ENCODE data around the gene BEST4.

The BEST4 gene

GRCh38 chr1:44830900-44831304 lies 42.9 kb upstream of the BEST4 start:
- peak; percentile 19; the same call in 1 of the 2 replicates for TF ChIP-seq CTCF (IDR thresholded peaks at IDR 0.05; ENCODE audit: low read depth, low read length)
- no peaks in the 10 kb centered on the region for H3K36me3 ChIP-seq
- H3K4me3 ChIP-seq (ENCODE audit: low read depth, low read length), result no peak overlapping the region
- no peaks in the 10 kb centered on the region for H3K9me3 ChIP-seq (ENCODE audit: severe bottlenecking)
- no peaks in the 10 kb centered on the region for H3K27me3 ChIP-seq (ENCODE audit: insufficient read depth, low read depth, severe bottlenecking)
- H3K27ac ChIP-seq, result no peak overlapping the region
- DNase-seq, result no peak

DNA sequence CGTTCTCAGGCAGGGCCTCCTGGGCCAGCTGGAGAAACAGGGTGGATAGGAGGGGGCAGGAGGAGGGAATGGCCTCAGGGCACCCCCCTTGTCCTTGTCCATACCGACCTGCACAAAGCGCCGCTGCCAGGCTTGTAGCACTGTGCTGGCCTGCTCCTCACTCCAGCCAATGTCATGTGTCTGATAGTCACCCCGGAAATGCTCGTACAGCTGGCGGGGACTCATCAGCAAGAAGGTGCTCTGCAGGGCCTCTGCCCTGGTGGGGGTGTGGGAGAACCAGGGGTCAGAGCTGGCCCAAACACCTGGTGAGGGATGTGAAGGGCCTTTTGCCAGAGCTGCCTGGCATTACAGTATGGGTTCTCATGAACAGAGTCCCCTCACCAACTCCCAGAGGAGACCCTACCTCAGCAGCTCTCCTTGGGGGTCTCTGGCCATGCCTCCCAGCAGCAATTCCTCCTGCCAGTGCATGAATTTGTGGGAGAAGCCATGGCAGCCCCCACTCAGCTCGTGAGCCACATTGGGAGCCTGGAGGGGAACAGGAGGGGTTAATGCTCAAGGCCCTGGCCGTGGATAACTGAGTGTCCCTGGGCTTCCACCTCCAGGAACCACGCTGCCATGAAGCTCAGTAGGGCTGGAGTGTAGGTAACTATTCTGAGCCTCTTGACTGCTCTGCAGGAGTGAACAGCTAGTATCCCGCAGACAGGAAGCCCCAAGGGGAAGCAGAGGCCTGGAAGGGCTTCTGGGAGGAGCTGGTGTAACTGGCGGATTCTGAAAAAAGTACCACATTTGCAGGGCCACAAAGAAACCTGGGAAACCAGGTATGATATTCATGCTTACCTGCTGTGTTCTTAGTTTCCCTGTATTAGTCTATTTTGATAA lies 41.8 kb upstream of the BEST4 start:
- no peak overlapping the region for H3K27ac ChIP-seq
- no peak overlapping the region for H3K4me3 ChIP-seq (ENCODE audit: low read depth, low read length)
- H3K27me3 ChIP-seq (ENCODE audit: insufficient read depth, low read depth, severe bottlenecking), result no peaks in the 10 kb centered on the region
- no peaks in the 10 kb centered on the region for H3K9me3 ChIP-seq (ENCODE audit: severe bottlenecking)
- no peak for TF ChIP-seq CTCF (IDR thresholded peaks at IDR 0.05; ENCODE audit: low read depth, low read length)
- DNase-seq, result no peak
- H3K36me3 ChIP-seq, result no peaks in the 10 kb centered on the region

- H3K4me3 ChIP-seq (ENCODE audit: low read depth, low read length), result no peak overlapping the region
- DNase-seq, result no peak
- H3K9me3 ChIP-seq (ENCODE audit: severe bottlenecking), result no peaks in the 10 kb centered on the region
- TF ChIP-seq CTCF (IDR thresholded peaks at IDR 0.05; ENCODE audit: low read depth, low read length), result no peak
- H3K27ac ChIP-seq, result no peak overlapping the region
- no peaks in the 10 kb centered on the region for H3K36me3 ChIP-seq
- H3K27me3 ChIP-seq (ENCODE audit: insufficient read depth, low read depth, severe bottlenecking), result no peaks in the 10 kb centered on the region
Observed at GRCh38 chr1:44828841-44829440, 41.0 kb upstream of the BEST4 start.

GRCh38 chr1:44828003-44828651 lies 40.2 kb upstream of the BEST4 start:
- Histone ChIP-seq H3K36me3 (no peaks in the 10 kb centered on the region), H3K9me3 (ENCODE audit: severe bottlenecking) (no peaks in the 10 kb centered on the region)

More at GRCh38 chr1:44828003-44828651, 40.2 kb upstream of the BEST4 start:
- DNase-seq, result no peak
- Histone ChIP-seq H3K27ac (no peak overlapping the region), H3K27me3 (ENCODE audit: insufficient read depth, low read depth, severe bottlenecking) (no peaks in the 10 kb centered on the region), H3K4me3 (ENCODE audit: low read depth, low read length) (no peak overlapping the region)
- no peak for TF ChIP-seq CTCF (IDR thresholded peaks at IDR 0.05; ENCODE audit: low read depth, low read length)
